ENCODE data around the gene LONRF3.
A peak's percentile ranks its signal among the peaks of the same experiment; 100 is the strongest.

Gene LONRF3

DNA sequence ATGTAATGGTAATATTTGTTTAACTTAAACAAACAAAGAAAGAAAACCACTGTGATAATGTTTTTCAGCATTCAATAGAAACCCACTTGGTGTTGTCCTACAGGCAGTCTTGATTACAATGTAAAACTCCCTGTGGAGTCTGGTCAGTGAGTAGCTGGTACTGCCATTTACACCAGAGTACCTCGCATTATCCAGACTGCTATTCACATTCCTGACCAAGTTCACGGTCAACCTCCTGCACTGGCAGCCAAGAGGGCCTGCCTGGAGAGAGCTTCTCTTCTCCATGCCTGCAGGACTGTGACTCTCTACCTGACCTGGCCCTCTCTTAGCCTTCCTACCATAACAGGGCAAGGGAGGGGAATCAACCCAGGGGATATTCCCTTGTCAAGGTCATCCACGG, 2.9 kb upstream of the LONRF3 start:
- Histone ChIP-seq H3K36me3 (no peaks in the 10 kb centered on the region), H3K4me3 (ENCODE audit: low read depth, low read length) (no peak overlapping the region), H3K4me1 (no peaks in the 10 kb centered on the region), H3K27me3 (peaks cover 39% of the 10 kb centered on the region), H3K9me3 (no peaks in the 10 kb centered on the region)
- TF ChIP-seq, protein P1, sequence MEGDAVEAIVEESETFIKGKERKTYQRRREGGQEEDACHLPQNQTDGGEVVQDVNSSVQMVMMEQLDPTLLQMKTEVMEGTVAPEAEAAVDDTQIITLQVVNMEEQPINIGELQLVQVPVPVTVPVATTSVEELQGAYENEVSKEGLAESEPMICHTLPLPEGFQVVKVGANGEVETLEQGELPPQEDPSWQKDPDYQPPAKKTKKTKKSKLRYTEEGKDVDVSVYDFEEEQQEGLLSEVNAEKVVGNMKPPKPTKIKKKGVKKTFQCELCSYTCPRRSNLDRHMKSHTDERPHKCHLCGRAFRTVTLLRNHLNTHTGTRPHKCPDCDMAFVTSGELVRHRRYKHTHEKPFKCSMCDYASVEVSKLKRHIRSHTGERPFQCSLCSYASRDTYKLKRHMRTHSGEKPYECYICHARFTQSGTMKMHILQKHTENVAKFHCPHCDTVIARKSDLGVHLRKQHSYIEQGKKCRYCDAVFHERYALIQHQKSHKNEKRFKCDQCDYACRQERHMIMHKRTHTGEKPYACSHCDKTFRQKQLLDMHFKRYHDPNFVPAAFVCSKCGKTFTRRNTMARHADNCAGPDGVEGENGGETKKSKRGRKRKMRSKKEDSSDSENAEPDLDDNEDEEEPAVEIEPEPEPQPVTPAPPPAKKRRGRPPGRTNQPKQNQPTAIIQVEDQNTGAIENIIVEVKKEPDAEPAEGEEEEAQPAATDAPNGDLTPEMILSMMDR (IDR thresholded peaks at IDR 0.05; ENCODE audit: low read depth, low read length), result no peak
- DNase-seq, result no peak

DNA sequence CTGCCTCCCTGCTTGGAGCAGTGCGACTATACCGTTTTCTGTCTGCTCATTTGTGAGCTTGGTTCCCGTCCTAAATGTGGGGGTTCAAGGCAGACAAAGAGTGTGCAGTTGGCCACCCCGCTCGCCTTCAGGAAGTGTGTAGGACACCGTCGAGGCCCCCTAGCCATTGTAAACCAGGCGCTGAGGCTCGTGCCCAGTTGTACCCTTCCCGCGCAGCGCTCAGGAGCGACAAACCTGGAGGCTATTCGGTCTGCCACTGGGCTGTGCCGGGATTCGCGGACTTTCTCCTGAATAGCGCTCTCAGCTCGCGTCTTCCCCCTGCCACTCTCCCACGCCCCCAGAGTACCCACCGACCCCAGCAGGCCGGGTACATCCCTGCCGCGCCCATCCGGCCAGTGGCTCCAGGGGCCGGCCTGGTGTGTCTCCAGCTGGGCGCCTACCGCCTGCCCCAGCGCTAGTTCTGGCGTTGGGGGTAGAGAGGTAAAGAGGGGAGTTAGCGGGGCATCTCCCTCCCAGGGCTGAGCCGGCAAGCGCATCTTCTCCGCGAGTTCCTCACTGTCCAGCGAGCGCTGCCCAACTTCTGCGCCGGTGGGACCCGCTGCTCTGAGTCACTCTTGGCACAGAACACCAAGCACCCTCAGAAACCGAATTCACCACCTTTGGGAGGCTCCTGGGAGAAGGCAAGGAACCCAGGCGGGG, 880 bp upstream of the LONRF3 start:
- TF ChIP-seq, protein P1 (IDR thresholded peaks at IDR 0.05; ENCODE audit: low read depth, low read length), result no peak
- Histone ChIP-seq H3K36me3 (no peaks in the 10 kb centered on the region), H3K9me3 (no peaks in the 10 kb centered on the region), H3K4me1 (no peaks in the 10 kb centered on the region), H3K4me3 (ENCODE audit: low read depth, low read length) (no peak overlapping the region), H3K27me3 (peaks cover 42% of the 10 kb centered on the region)
- DNase-seq, result no peak

DNA sequence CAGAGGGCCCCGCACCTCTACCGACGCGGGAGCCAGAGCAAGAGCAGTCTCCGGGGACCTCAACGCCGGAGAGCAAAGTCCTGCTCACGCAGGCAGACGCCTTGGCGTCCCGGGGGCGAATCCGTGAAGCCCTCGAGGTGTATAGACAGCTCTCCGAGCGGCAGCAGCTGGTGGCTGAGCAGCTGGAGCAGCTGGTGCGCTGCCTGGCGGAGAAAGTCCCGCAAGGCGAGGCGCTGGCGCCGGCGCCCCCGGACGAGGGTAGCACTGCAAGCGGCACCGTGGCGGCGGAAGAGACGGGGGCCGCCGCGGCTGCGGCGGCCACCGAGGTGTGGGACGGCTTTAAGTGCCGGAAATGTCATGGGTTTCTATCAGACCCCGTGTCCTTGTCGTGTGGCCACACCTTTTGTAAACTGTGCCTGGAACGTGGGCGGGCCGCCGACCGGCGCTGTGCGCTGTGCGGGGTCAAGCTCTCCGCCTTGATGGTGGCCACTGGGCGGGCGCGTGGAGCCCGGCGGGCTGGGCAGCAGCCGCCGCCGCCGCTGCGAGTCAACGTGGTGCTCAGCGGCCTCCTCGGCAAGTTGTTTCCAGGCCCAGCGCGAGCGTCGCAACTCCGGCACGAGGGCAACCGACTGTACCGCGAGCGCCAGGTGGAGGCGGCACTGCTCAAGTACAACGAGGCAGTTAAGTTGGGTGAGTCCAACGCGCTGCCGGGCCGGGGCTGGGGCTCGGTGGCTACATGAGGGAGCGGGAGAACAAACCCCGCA, 672 bp downstream of the LONRF3 start:
- DNase-seq, result peak; percentile 30
- Histone ChIP-seq H3K27me3 (peaks cover 42% of the 10 kb centered on the region), H3K36me3 (no peaks in the 10 kb centered on the region), H3K9me3 (no peaks in the 10 kb centered on the region), H3K4me1 (no peaks in the 10 kb centered on the region), H3K4me3 (ENCODE audit: low read depth, low read length) (peak overlapping the region; percentile 6; the same call in 1 of the 2 replicates)
- TF ChIP-seq, protein P1 (IDR thresholded peaks at IDR 0.05; ENCODE audit: low read depth, low read length), result no peak

- peak; percentile 13 for DNase-seq
- Histone ChIP-seq H3K27me3 (peaks cover 42% of the 10 kb centered on the region), H3K4me3 (ENCODE audit: low read depth, low read length) (peak overlapping the region; percentile 38), H3K36me3 (no peaks in the 10 kb centered on the region), H3K9me3 (no peaks in the 10 kb centered on the region), H3K4me1 (no peaks in the 10 kb centered on the region)
- TF ChIP-seq, protein P1 (IDR thresholded peaks at IDR 0.05; ENCODE audit: low read depth, low read length), result no peak
Measured at GRCh38 chrX:118975831-118976598, 1.6 kb downstream of the LONRF3 start.

GRCh38 chrX:118976599-118977340, 2.4 kb downstream of the LONRF3 start:
- Histone ChIP-seq H3K9me3 (no peaks in the 10 kb centered on the region), H3K4me3 (ENCODE audit: low read depth, low read length) (peak overlapping the region; percentile 38; the same call in 1 of the 2 replicates), H3K36me3 (no peaks in the 10 kb centered on the region), H3K27me3 (peaks cover 42% of the 10 kb centered on the region), H3K4me1 (no peaks in the 10 kb centered on the region)
- TF ChIP-seq, protein P1 (IDR thresholded peaks at IDR 0.05; ENCODE audit: low read depth, low read length), result no peak
- DNase-seq, result peak; percentile 40
